22Rv1 (cell line): Measurements from ENCODE around the gene DAP.

Experiments
- CTCF ChIP-seq: fragments of 450-650 bp; IDR thresholded peaks from 2 replicates; pipeline ENCODE4 v1.5.1; 2017; ENCODE audit warnings: mild to moderate bottlenecking
- ZFX ChIP-seq: fragments of 450-650 bp; IDR thresholded peaks from 2 replicates; pipeline ENCODE4 v1.6.1; 2017; ENCODE audit warnings: antibody characterized with exemption, borderline replicate concordance

DNA sequence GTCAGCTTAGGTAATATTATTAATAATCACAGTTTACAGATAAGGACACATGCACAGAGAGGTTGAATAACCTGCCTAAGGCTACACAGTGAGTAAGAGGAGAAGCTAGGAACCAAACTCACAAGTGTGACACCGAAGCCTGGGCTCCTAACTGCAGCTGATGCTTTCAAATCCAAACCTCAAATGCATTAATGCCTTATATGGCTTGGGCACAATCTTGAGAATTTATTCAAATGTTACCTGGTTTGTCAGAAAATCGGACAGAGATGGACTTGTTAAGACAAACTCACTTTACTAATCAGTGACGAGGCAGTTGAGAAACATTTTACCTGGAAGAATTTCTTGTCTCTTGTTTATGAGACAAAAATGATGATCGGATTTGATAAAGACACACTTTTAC is 54.7 kb downstream of the DAP start:
- TF ChIP-seq CTCF (no peak), ZFX (no peak)
